ENCODE results near the gene MBNL1.

- TF ChIP-seq, protein P1, sequence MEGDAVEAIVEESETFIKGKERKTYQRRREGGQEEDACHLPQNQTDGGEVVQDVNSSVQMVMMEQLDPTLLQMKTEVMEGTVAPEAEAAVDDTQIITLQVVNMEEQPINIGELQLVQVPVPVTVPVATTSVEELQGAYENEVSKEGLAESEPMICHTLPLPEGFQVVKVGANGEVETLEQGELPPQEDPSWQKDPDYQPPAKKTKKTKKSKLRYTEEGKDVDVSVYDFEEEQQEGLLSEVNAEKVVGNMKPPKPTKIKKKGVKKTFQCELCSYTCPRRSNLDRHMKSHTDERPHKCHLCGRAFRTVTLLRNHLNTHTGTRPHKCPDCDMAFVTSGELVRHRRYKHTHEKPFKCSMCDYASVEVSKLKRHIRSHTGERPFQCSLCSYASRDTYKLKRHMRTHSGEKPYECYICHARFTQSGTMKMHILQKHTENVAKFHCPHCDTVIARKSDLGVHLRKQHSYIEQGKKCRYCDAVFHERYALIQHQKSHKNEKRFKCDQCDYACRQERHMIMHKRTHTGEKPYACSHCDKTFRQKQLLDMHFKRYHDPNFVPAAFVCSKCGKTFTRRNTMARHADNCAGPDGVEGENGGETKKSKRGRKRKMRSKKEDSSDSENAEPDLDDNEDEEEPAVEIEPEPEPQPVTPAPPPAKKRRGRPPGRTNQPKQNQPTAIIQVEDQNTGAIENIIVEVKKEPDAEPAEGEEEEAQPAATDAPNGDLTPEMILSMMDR (IDR thresholded peaks at IDR 0.05; ENCODE audit: poor library complexity, severe bottlenecking): no peak
- no peak for TF ChIP-seq EZH2 (IDR thresholded peaks at IDR 0.05; ENCODE audit: borderline replicate concordance, insufficient read depth, low read length, poor library complexity, severe bottlenecking)
Measured at GRCh38 chr3:152316318-152316717, 47.6 kb downstream of the MBNL1 start.

Data from neural cell (in vitro differentiated cells).